H9 (cell line): ENCODE measurements around the gene FAM53B. TPM values are rescaled to one million over a fixed set of nuclear protein-coding genes. Genes with fewer than 3 reads are reported as not detected.

Experiments used
- DNase-seq: peaks from one replicate; pipeline ENCODE4 v3.0.0-alpha.2; 2017
- H2AFZ ChIP-seq: one replicate; pipeline ENCODE4 v1.6.1; 2013; ENCODE audit warnings: mild to moderate bottlenecking, low read length, control low read depth, moderate library complexity
- H2AK5ac ChIP-seq: 2 replicates; pipeline ENCODE4 v1.6.1; 2013; ENCODE audit warnings: low read length, control low read depth, mixed read lengths; ENCODE audit not compliant: insufficient read length
- H2BK120ac ChIP-seq: one replicate; pipeline ENCODE4 v1.6.1; 2013; ENCODE audit warnings: low read depth, mild to moderate bottlenecking, low read length, control low read depth, inconsistent platforms; ENCODE audit not compliant: poor library complexity, severe bottlenecking
- H2BK12ac ChIP-seq: 2 replicates; pipeline ENCODE4 v1.6.1; 2013; ENCODE audit warnings: low read length, control low read depth, mixed read lengths, low read depth; ENCODE audit not compliant: insufficient read length
- H2BK15ac ChIP-seq: 2 replicates; pipeline ENCODE4 v1.6.1; 2013; ENCODE audit warnings: low read depth, low read length, control low read depth
- H2BK20ac ChIP-seq: one replicate; pipeline ENCODE4 v1.6.1; 2013; ENCODE audit warnings: low read depth, mild to moderate bottlenecking, low read length, control low read depth, inconsistent platforms; ENCODE audit not compliant: poor library complexity, severe bottlenecking
- H2BK5ac ChIP-seq: 2 replicates; pipeline ENCODE4 v1.6.1; 2013; ENCODE audit warnings: low read length, control low read depth, mixed read lengths; ENCODE audit not compliant: insufficient read length
- H3K14ac ChIP-seq: 2 replicates; pipeline ENCODE4 v1.6.1; 2013; ENCODE audit warnings: low read length, control low read depth; ENCODE audit not compliant: insufficient read depth
- H3K18ac ChIP-seq: 2 replicates; pipeline ENCODE4 v1.6.1; 2013; ENCODE audit warnings: low read depth, mild to moderate bottlenecking, mixed read lengths, low read length, control low read depth; ENCODE audit not compliant: insufficient read length
- H3K23ac ChIP-seq: 2 replicates; pipeline ENCODE4 v1.6.1; 2013; ENCODE audit warnings: low read length, control low read depth, mixed read lengths, low read depth; ENCODE audit not compliant: insufficient read length
- H3K23me2 ChIP-seq: 2 replicates; pipeline ENCODE4 v1.6.1; 2013; ENCODE audit warnings: low read depth, mild to moderate bottlenecking, mixed read lengths, low read length, control low read depth; ENCODE audit not compliant: insufficient read length, poor library complexity, severe bottlenecking
- H3K27ac ChIP-seq: 2 replicates; pipeline ENCODE4 v1.5.1; 2013; ENCODE audit warnings: low read length, control low read depth, mixed read lengths, low read depth; ENCODE audit not compliant: insufficient read length
- H3K27me3 ChIP-seq: 2 replicates; pipeline ENCODE4 v1.6.1; 2013; ENCODE audit warnings: low read length, control low read depth, inconsistent platforms; ENCODE audit not compliant: insufficient read depth
- H3K4ac ChIP-seq: 2 replicates; pipeline ENCODE4 v1.6.1; 2013; ENCODE audit warnings: low read depth, mild to moderate bottlenecking, control low read depth, inconsistent platforms, low read length, moderate library complexity
- H3K4me1 ChIP-seq: 2 replicates; pipeline ENCODE4 v1.6.1; 2013; ENCODE audit warnings: low read length, control low read depth, inconsistent platforms; ENCODE audit not compliant: insufficient read depth
- H3K4me2 ChIP-seq: 2 replicates; pipeline ENCODE4 v1.6.1; 2013; ENCODE audit warnings: low read length, control low read depth, mixed read lengths; ENCODE audit not compliant: insufficient read length, insufficient read depth
- H3K56ac ChIP-seq: 2 replicates; pipeline ENCODE4 v1.6.1; 2013; ENCODE audit warnings: low read depth, mild to moderate bottlenecking, mixed read lengths, low read length, control low read depth; ENCODE audit not compliant: insufficient read length
- H3K79me1 ChIP-seq: 2 replicates; pipeline ENCODE4 v1.6.1; 2013; ENCODE audit warnings: low read depth, mild to moderate bottlenecking, moderate library complexity, low read length, control low read depth, inconsistent platforms; ENCODE audit not compliant: insufficient read depth, poor library complexity, severe bottlenecking
- H3K79me2 ChIP-seq: 2 replicates; pipeline ENCODE4 v1.6.1; 2013; ENCODE audit warnings: low read length, control low read depth, inconsistent platforms; ENCODE audit not compliant: insufficient read depth
- H3K9ac ChIP-seq: 2 replicates; pipeline ENCODE4 v1.6.1; 2013; ENCODE audit warnings: low read length, control low read depth, mixed read lengths; ENCODE audit not compliant: insufficient read length; ENCODE audit errors: extremely low read depth
- H3K9me3 ChIP-seq: one replicate; pipeline ENCODE4 v1.6.1; 2013; ENCODE audit warnings: low read depth, low read length, inconsistent platforms; ENCODE audit not compliant: control insufficient read depth
- H3T11ph ChIP-seq: one replicate; pipeline ENCODE4 v1.6.1; 2013; ENCODE audit warnings: mild to moderate bottlenecking, low read length, control low read depth, inconsistent platforms
- H4K20me1 ChIP-seq: one replicate; pipeline ENCODE4 v1.6.1; 2013; ENCODE audit not compliant: control insufficient read depth, insufficient read length, insufficient read depth
- H4K5ac ChIP-seq: 2 replicates; pipeline ENCODE4 v1.6.1; 2013; ENCODE audit warnings: low read depth, mild to moderate bottlenecking, mixed read lengths, low read length, control low read depth; ENCODE audit not compliant: insufficient read length
- H4K8ac ChIP-seq: replicated peaks from 2 replicates; pipeline ENCODE4 v1.6.1; 2013; ENCODE audit warnings: low read length, control low read depth, mixed read lengths, low read depth; ENCODE audit not compliant: insufficient read length
- H4K91ac ChIP-seq: 2 replicates; pipeline ENCODE4 v1.6.1; 2013; ENCODE audit warnings: low read depth, mild to moderate bottlenecking, moderate library complexity, mixed read lengths, low read length, control low read depth; ENCODE audit not compliant: insufficient read length
- H3K27ac Mint-ChIP-seq, 3 experiments: 2 replicates in 2 of 3; 3 replicates in 1 of 3; pipeline ENCODE4 v1.8.0; 2020 to 2021; ENCODE audit warnings: mixed read lengths in 3 of 3, mild to moderate bottlenecking in 1 of 3, moderate library complexity in 1 of 3
- H3K27me3 Mint-ChIP-seq: 2 replicates; pipeline ENCODE4 v1.8.0; 2021; ENCODE audit warnings: low read depth, mild to moderate bottlenecking, moderate library complexity, mixed read lengths
- H3K36me3 Mint-ChIP-seq, 3 experiments: 2 replicates in 2 of 3; 3 replicates in 1 of 3; pipeline ENCODE4 v1.8.0; 2020 to 2021; ENCODE audit warnings: low read depth in 3 of 3, mixed read lengths in 3 of 3; ENCODE audit not compliant: insufficient read depth in 1 of 3
- H3K4me1 Mint-ChIP-seq, 2 experiments: 2 replicates each; pipeline ENCODE4 v1.8.0; 2020; ENCODE audit warnings: mixed read lengths in 2 of 2
- H3K4me3 Mint-ChIP-seq, 2 experiments: 2 replicates in 1 of 2; 3 replicates in 1 of 2; pipeline ENCODE4 v1.8.0; 2020 to 2021; ENCODE audit warnings: mild to moderate bottlenecking in 2 of 2, mixed read lengths in 2 of 2, moderate library complexity in 1 of 2
- H3K9me3 Mint-ChIP-seq, 2 experiments: 2 replicates in 1 of 2; 3 replicates in 1 of 2; pipeline ENCODE4 v1.8.0; 2020; ENCODE audit warnings: mild to moderate bottlenecking in 2 of 2, mixed read lengths in 2 of 2, moderate library complexity in 1 of 2
- CTCF ChIP-seq: fragments of 200-600 bp; sonication (generic); conservative IDR thresholded peaks from 3 replicates; pipeline ENCODE4 v1.8.0; 2021; ENCODE audit warnings: antibody characterized with exemption, mild to moderate bottlenecking
- WGBS: extraction: QIAGEN DNeasy Blood & Tissue Kit; methylation state at CpG from one replicate; pipeline ENCODE4 v1.1.7; 2013; ENCODE audit warnings: missing lambda C conversion rate, low lambda C conversion rate, mixed read lengths; ENCODE audit not compliant: insufficient read length; ENCODE audit errors: extremely low coverage; 5-methylcytosine and 5-hydroxymethylcytosine counted together
- total RNA-seq: library from RNA; stranded (reverse); gene quantifications from 2 replicates; pipeline ENCODE4 v1.2.1, GENCODE V29; 2021

Gene FAM53B
- total RNA-seq, 1 experiment from 2014 or later = 11.5 TPM

GRCh38 chr10:124711145-124711544, 33.0 kb downstream of the FAM53B start:
- no peaks in the 10 kb centered on the region for H4K20me1 ChIP-seq
- no peak overlapping the region for H3K4me2 ChIP-seq

More at GRCh38 chr10:124711145-124711544, 33.0 kb downstream of the FAM53B start:
- Histone ChIP-seq H2AK5ac (no peak overlapping the region), H2BK15ac (no peak overlapping the region), H2AFZ (no peak overlapping the region), H3K79me1 (peaks cover 5% of the 10 kb centered on the region), H3K14ac (no peak overlapping the region), H4K91ac (no peak overlapping the region), H3K9ac (no peak overlapping the region), H3K9me3 (no peaks in the 10 kb centered on the region), H3K4ac (no peak overlapping the region), H3K27me3 (no peaks in the 10 kb centered on the region), H3K27ac (no peak overlapping the region), H2BK5ac (no peak overlapping the region), H3K23me2 (no peaks in the 10 kb centered on the region), H4K5ac (no peak overlapping the region), H4K8ac (no peak overlapping the region), H3K4me1 (peaks cover 8% of the 10 kb centered on the region; the same call in 1 of the 2 replicates), H3K79me2 (no peaks in the 10 kb centered on the region), H2BK120ac (no peak overlapping the region), H3T11ph (no peak overlapping the region), H3K23ac (no peak overlapping the region), H2BK12ac (no peak overlapping the region), H3K18ac (no peak overlapping the region), H3K56ac (no peak overlapping the region), H2BK20ac (no peak overlapping the region)
- Mint-ChIP-seq H3K9me3 (no peaks in the 10 kb centered on the region), H3K4me1 (peaks cover 18 to 22% of the 10 kb centered on the region in 2 experiments), H3K4me3 (no peak overlapping the region), H3K27me3 (no peaks in the 10 kb centered on the region), H3K36me3 (peaks cover 3 to 6% (median 5%) of the 10 kb centered on the region in 3 experiments; a peak in 4 of 7 replicates), H3K27ac (peak overlapping the region in 1 of 3 experiments; percentile 24; a peak in 1 of 7 replicates)
- DNase-seq = no peak
- WGBS = no CpG with 5 or more reads among the region's 7 CpGs
- no peak for TF ChIP-seq CTCF
